ENCODE data around the gene ZNF365. TPM values are rescaled to one million over a fixed set of nuclear protein-coding genes. Genes with fewer than 3 reads are reported as not detected.

ZNF365 gene
- total RNA-seq, 1 experiment from 2014 or later, result 0.59 TPM

- TF ChIP-seq CTCF (IDR thresholded peaks at IDR 0.05) (no peak), NR1H2 (CRISPR knock-in tag; IDR thresholded peaks at IDR 0.05) (no peak), SMAD3 (CRISPR knock-in tag; IDR thresholded peaks at IDR 0.05; ENCODE audit: borderline replicate concordance) (no peak), CDX4 (CRISPR knock-in tag; IDR thresholded peaks at IDR 0.05; ENCODE audit: borderline replicate concordance) (no peak), TP53 (CRISPR knock-in tag; IDR thresholded peaks at IDR 0.05) (no peak), E2F4 (CRISPR knock-in tag; IDR thresholded peaks at IDR 0.05; ENCODE audit: borderline replicate concordance, low read depth) (no peak), ZNF138 (CRISPR knock-in tag; conservative IDR thresholded peaks at IDR 0.05) (no peak), HMGA2 (CRISPR knock-in tag; IDR thresholded peaks at IDR 0.05) (no peak), FOXJ3 (CRISPR knock-in tag; IDR thresholded peaks at IDR 0.05; ENCODE audit: borderline replicate concordance) (no peak), ZNF532 (CRISPR knock-in tag; IDR thresholded peaks at IDR 0.05; ENCODE audit: borderline replicate concordance) (no peak), USF1 (CRISPR knock-in tag; IDR thresholded peaks at IDR 0.05) (no peak), CREM (CRISPR knock-in tag; IDR thresholded peaks at IDR 0.05) (no peak)
These were observed 51.9 kb downstream of the ZNF365 start (continued) for GRCh38 chr10:62426086-62426485.

- no peak for TF ChIP-seq JUN (CRISPR knock-in tag; IDR thresholded peaks at IDR 0.05)
- no peak for TF ChIP-seq GTF2I (CRISPR knock-in tag; conservative IDR thresholded peaks at IDR 0.05)
- TF ChIP-seq PRDM15 (CRISPR knock-in tag; IDR thresholded peaks at IDR 0.05), result no peak
- no peak for TF ChIP-seq ZNF317 (CRISPR knock-in tag; IDR thresholded peaks at IDR 0.05; ENCODE audit: borderline replicate concordance, low read depth)
- no peak for TF ChIP-seq NFE2L1 (CRISPR knock-in tag; IDR thresholded peaks at IDR 0.05)
- no peak for TF ChIP-seq ZNF512 (CRISPR knock-in tag; IDR thresholded peaks at IDR 0.05; ENCODE audit: borderline replicate concordance)
- Mint-ChIP-seq H3K27me3 (ENCODE audit: low read depth) (peaks cover 70% of the 10 kb centered on the region), H3K4me1 (peaks cover 10% of the 10 kb centered on the region), H3K36me3 (no peaks in the 10 kb centered on the region), H3K9me3 (peaks cover 7% of the 10 kb centered on the region), H3K4me3 (no peak overlapping the region), H3K27ac (no peak overlapping the region)
- ATAC-seq, result peak; percentile 91
- POLR2A ChIA-PET, result no interaction called here
- no peak for DNase-seq (ENCODE audit: low spot score)
- CTCF ChIA-PET, result interaction anchor here (0.5 to 1.8 kb wide), 3 partner anchors 10 to 20 kb away, joined by 3 to 9 read pairs (median 3); no protein-coding TSS in a partner anchor
These were observed 52.4 kb downstream of the ZNF365 start for GRCh38 chr10:62426600-62426999.

All from WTC11 (cell line).